ENCODE data around the gene KANK4. TPM values are rescaled to one million over a fixed set of nuclear protein-coding genes. Genes with fewer than 3 reads are reported as not detected.
"Not testable (repeated sequence)": the region's sequence is repeated elsewhere in the genome, so short reads cannot be mapped to it uniquely, and the experiment has no call there.

Gene KANK4
- total and polyA plus RNA-seq, 2 donors (not counting 1 experiment from before 2014, with no cell fraction given), result not detected

DNA sequence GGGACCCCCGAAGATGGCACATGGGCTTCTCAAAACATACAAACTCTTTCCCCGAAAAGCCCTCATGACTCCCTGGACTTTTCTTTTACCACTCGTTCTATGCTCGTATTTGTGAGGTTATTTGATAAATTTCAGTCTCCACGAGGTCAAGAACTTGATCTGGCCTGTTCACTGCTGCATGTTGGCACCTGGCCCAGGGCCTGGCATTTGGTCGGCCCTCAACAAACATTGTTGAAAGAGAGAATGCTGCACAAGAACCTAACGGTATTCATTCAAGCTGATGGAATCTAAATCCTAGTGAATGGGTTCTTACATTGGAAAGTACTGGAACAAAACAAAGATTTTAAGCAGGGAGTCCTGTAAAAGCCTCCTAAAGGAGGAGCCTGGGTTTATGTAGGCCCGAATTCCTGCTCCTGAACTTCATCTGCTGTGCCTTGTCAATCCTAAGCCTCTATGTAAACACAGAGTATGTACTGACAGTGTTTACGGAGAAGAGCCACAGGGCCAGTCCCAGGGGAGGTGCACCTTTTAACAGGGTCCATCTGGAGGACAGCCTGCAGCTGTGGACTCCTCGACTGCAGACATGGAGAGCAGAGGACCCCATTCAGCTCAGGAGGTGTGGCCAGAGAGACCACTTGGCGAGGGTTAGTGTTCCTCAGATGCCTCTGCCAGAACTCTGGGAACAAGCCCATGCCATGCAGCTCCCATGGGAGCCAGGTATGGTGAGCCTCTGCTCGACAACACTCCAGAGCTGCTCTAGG lies 77.7 kb downstream of the KANK4 start:
- Histone ChIP-seq H4K20me1 (ENCODE audit: control insufficient read depth, extremely low read depth, insufficient read depth, low read length) (no peaks in the 10 kb centered on the region), H3K27ac (ENCODE audit: insufficient read depth, low read length) (no peak overlapping the region), H3K9ac (ENCODE audit: insufficient read depth, low read length) (no peak overlapping the region), H3K9me3 (ENCODE audit: control insufficient read depth, insufficient read depth, low read depth, low read length) (no peaks in the 10 kb centered on the region), H3K4me1 (ENCODE audit: control insufficient read depth, extremely low read depth, insufficient read depth, low read length) (no peaks in the 10 kb centered on the region), H3K79me2 (ENCODE audit: control insufficient read depth, insufficient read depth, low read length) (no peaks in the 10 kb centered on the region), H3K4me2 (ENCODE audit: extremely low read depth, insufficient read depth, low read length) (no peak overlapping the region), H3K4me3 (replicated peaks in 1 of 4; ENCODE audit: control extremely low read depth in 1 of 4, insufficient read depth in 1 of 4, low read depth in 3 of 4, low read length in 4 of 4) (no peak overlapping the region), H2AFZ (ENCODE audit: low read length) (no peak overlapping the region), H3K36me3 (ENCODE audit: control insufficient read depth, insufficient read depth, low read length) (no peaks in the 10 kb centered on the region), H3K27me3 (ENCODE audit: control insufficient read depth, insufficient read depth, low read length) (no peaks in the 10 kb centered on the region)
- DNase-seq (ENCODE audit: low read depth in 2 of 2), result no peak
- TF ChIP-seq, protein P1, sequence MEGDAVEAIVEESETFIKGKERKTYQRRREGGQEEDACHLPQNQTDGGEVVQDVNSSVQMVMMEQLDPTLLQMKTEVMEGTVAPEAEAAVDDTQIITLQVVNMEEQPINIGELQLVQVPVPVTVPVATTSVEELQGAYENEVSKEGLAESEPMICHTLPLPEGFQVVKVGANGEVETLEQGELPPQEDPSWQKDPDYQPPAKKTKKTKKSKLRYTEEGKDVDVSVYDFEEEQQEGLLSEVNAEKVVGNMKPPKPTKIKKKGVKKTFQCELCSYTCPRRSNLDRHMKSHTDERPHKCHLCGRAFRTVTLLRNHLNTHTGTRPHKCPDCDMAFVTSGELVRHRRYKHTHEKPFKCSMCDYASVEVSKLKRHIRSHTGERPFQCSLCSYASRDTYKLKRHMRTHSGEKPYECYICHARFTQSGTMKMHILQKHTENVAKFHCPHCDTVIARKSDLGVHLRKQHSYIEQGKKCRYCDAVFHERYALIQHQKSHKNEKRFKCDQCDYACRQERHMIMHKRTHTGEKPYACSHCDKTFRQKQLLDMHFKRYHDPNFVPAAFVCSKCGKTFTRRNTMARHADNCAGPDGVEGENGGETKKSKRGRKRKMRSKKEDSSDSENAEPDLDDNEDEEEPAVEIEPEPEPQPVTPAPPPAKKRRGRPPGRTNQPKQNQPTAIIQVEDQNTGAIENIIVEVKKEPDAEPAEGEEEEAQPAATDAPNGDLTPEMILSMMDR (conservative IDR thresholded peaks at IDR 0.05 in 1 of 2, IDR thresholded peaks at IDR 0.05 in 1 of 2; ENCODE audit: low read depth in 1 of 2, low read length in 2 of 2), result no peak
- no peak for TF ChIP-seq EZH2 (IDR thresholded peaks at IDR 0.05; ENCODE audit: low read length, missing control alignments)

DNA sequence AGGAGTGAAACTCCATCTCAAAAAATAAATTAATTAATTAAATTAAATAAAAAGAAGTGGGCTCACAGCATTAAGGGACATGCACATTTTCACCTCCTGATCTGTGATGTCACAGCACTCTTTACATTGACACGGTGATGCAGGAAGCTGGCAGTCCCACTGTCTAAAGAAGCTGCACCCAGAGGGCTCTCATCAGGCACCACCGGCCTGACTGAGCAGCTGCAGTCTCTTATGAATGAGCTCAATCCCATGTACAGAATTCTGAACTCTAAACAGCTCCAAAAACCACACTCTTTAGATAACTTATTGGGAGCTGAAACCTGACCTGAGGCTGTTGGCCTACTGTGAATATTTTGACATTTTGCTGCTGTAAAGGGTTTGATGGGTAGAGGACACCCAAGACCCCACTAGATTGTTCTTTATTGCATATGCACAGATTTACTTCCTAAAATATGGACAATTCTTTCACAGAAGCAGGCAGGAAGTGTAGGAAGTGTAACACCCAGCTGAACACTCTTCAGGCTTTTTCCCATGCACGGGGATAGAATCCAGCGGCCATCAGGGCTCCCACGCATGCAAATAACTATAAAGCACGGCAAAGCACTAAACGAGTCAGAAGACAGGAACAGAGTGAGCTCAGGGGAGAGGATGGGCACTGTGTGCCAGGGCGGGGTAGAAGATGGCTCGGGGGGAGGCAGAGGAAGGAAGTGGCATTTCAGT lies 78.4 kb downstream of the KANK4 start:
- H3K27me3 ChIP-seq (ENCODE audit: control insufficient read depth, insufficient read depth, low read length), result no peaks in the 10 kb centered on the region
- no peak overlapping the region for H3K27ac ChIP-seq (ENCODE audit: insufficient read depth, low read length)
- H3K9ac ChIP-seq (ENCODE audit: insufficient read depth, low read length), result no peak overlapping the region
- no peak overlapping the region for H3K4me2 ChIP-seq (ENCODE audit: extremely low read depth, insufficient read depth, low read length)
- H3K4me3 ChIP-seq (replicated peaks in 1 of 4; ENCODE audit: control extremely low read depth in 1 of 4, insufficient read depth in 1 of 4, low read depth in 3 of 4, low read length in 4 of 4), result no peak overlapping the region
- no peaks in the 10 kb centered on the region for H3K9me3 ChIP-seq (ENCODE audit: control insufficient read depth, insufficient read depth, low read depth, low read length)
- DNase-seq (ENCODE audit: low read depth in 2 of 2), result no peak
- no peaks in the 10 kb centered on the region for H3K36me3 ChIP-seq (ENCODE audit: control insufficient read depth, insufficient read depth, low read length)
- no peak for TF ChIP-seq EZH2 (IDR thresholded peaks at IDR 0.05; ENCODE audit: low read length, missing control alignments)
- TF ChIP-seq, protein P1 (conservative IDR thresholded peaks at IDR 0.05 in 1 of 2, IDR thresholded peaks at IDR 0.05 in 1 of 2; ENCODE audit: low read depth in 1 of 2, low read length in 2 of 2), result no peak
- no peaks in the 10 kb centered on the region for H3K79me2 ChIP-seq (ENCODE audit: control insufficient read depth, insufficient read depth, low read length)
- H2AFZ ChIP-seq (ENCODE audit: low read length), result no peak overlapping the region
- no peaks in the 10 kb centered on the region for H4K20me1 ChIP-seq (ENCODE audit: control insufficient read depth, extremely low read depth, insufficient read depth, low read length)
- H3K4me1 ChIP-seq (ENCODE audit: control insufficient read depth, extremely low read depth, insufficient read depth, low read length), result no peaks in the 10 kb centered on the region

DNA sequence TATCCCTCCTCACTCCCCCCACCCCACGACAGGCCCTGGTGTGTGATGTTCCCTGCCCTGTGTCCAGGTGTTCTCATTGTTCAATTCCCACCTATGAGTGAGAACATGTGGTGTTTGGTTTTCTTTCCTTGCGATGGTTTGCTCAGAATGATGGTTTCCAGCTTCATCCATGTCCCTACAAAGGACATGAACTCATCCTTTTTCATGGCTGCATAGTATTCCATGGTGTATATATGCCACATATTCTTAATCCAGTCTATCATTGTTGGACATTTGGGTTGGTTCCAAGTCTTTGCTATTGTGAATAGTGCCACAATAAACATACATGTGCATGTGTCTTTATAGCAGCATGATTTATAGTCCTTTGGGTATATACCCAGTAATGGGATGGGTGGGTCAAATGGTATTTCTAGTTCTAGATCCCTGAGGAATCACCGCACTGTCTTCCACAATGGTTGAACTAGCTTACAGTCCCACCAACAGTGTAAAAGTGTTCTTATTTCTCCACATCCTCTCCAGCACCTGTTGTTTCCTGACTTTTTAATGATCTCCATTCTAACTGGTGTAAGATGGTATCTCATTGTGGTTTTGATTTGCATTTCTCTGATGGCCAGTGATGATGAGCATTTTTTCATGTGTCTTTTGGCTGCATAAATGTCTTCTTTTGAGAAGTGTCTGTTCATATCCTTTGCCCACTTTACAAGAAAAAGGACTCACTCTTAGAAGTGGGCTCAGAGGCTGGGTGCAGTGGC lies 79.4 kb downstream of the KANK4 start:
- H3K4me2 ChIP-seq (ENCODE audit: extremely low read depth, insufficient read depth, low read length); H3K4me3 ChIP-seq (replicated peaks in 1 of 4; ENCODE audit: control extremely low read depth in 1 of 4, insufficient read depth in 1 of 4, low read depth in 3 of 4, low read length in 4 of 4); H3K27ac ChIP-seq (ENCODE audit: insufficient read depth, low read length); H3K9me3 ChIP-seq (ENCODE audit: control insufficient read depth, insufficient read depth, low read depth, low read length); H3K4me1 ChIP-seq (ENCODE audit: control insufficient read depth, extremely low read depth, insufficient read depth, low read length); H3K79me2 ChIP-seq (ENCODE audit: control insufficient read depth, insufficient read depth, low read length); DNase-seq (ENCODE audit: low read depth in 2 of 2); H3K36me3 ChIP-seq (ENCODE audit: control insufficient read depth, insufficient read depth, low read length); H2AFZ ChIP-seq (ENCODE audit: low read length); H4K20me1 ChIP-seq (ENCODE audit: control insufficient read depth, extremely low read depth, insufficient read depth, low read length); H3K27me3 ChIP-seq (ENCODE audit: control insufficient read depth, insufficient read depth, low read length); H3K9ac ChIP-seq (ENCODE audit: insufficient read depth, low read length): not testable (repeated sequence)

Measured in fibroblast of lung (primary cell).